GM18498 (cell line): Measurements from ENCODE around the gene NAA50.

Source experiments
- ATAC-seq: cut with Tn5 transposase; IDR thresholded peaks from one replicate; pipeline ENCODE4 v1.9.1; 2021; ENCODE audit warnings: mild to moderate bottlenecking, moderate library complexity; ENCODE audit not compliant: unreplicated experiment

The NAA50 gene

DNA sequence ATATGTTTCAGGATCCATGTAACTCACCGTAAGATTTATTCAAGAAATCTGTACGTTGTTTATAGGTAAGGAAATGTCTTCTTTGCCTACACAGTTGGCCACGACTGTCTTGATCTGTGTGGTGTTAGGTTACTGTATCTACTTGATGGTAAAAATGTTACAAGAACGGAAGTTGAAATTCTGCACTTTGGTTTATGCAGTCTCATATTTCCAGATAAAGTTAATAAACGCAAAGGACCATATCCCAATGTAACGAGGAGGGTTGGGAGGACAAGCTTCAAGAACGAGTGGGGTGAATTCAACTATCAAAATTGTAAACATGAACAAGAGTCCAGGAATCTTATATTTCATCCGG, 50.6 kb downstream of the NAA50 start:
- no peak for ATAC-seq

DNA sequence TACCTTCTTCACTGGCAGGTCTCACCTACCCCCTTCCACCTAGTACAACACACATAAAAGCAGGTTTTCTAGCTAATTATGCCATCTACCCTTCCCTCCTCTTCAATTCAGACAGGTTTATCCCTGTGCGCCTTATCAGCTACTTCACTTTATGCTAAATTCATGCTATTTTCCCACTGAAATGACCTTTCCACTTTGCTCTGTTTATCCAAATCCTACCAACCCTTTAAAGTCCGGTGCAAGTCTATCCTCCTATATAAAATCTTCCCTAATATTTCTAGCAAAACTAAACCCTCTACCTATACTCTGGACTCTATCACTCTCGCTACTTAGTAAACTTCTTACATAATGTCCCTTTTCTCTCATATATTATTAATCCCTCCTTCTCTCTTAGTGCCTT, 55.6 kb downstream of the NAA50 start:
- no peak for ATAC-seq

GRCh38 chr3:113685956-113686721, 59.9 kb downstream of the NAA50 start:
- ATAC-seq = no peak

GRCh38 chr3:113685124-113685523, 60.9 kb downstream of the NAA50 start:
- no peak for ATAC-seq

- no peak for ATAC-seq
These were observed 61.7 kb downstream of the NAA50 start for GRCh38 chr3:113684271-113684819.

DNA sequence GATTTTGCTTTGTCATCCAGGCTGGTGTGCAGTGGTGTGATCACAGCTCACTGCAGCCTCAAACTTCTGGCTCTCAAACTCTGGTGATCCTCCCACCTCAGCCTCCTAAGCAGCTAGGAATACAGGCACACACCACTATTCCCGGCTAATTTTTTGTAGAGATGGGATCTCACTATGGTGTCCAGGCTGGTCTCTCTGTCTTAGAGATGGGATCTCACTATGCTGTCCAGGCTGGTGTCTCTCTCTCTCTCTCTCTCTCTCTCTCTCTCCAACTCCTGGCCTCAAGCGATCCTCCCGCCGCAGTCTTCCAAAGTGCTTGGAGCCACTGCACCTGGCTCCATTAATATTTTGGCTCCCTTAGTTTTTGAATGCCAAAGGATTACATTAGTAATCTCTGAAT, 67.3 kb downstream of the NAA50 start:
- ATAC-seq = no peak

DNA sequence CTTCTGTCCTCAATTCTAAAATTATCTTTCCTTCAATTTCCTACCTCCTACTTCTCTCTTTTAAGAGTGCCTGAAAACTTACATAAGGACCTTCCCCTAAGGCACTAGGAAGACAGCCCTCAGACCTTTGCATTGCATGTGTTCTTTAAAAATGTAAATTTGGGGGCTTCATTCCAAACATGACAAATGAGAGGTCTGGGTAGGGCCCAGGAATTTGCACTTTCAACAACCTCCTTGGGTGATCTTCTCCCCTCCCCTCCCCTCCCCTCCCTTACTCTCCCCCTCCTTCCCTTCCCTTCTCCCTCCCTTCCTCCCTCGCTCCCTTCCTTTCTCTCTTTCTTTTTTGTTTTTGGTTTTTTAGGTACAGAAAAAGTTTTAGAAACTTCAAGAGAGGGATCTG, 68.3 kb downstream of the NAA50 start:
- no peak for ATAC-seq

DNA sequence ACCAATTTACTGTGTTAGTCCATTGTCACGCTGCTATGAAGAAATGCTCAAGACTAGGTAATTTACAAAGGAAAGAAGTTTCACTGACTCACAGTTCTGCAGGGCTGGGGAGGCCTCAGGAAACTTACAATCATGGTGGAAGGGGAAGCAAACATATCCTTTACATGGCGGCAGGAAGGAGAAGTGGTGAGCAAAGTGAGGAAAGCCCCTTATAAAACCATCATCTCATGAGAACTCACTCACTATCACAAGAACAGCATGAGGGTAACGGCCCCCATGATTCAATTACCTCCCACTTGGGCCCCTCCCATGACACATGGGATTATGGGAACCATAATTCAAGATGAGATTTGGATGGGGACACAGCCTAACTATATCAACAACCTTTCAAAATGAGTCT, 69.8 kb downstream of the NAA50 start:
- no peak for ATAC-seq

DNA sequence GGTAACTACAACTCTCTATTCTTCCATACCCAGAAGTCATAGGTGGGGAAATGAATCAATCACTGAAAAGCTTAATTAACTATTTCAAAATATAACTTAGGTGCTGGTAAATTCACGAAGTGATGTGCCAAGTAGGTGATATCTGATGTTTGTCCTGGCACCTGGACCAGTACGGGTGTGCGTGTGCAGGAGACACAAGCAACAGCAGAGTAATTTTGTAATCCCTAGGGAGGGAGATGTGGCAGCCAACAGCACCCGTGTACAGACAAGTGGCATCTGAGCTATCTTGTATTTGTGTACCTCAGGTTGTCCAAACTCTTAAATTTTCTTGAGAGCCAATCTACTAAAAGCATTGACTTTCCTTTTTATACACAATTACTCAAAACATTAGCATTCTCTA, 72.5 kb downstream of the NAA50 start:
- ATAC-seq = no peak

DNA sequence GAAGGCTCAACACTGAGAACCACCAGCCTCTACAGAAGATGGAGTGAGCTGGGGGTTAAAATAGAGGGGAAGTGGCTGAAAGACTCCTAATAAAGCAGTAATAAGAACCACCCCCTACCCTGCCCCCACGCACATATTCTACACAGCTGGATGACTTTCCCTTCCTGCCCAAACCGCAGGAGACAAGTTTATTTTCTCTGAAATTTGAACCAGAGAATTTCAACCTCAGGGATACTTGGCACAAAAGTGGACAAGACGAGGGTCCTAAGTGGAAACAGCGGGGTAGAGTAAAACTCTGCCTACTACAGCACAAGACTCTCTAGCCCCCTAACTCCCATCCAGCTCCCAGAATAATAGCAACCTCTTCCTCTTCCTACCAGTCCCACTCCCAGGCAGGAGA, 78.0 kb downstream of the NAA50 start:
- no peak for ATAC-seq
